Panc1 (cell line): ENCODE results near the gene SIRPA. TPM values are rescaled to one million over a fixed set of nuclear protein-coding genes. Genes with fewer than 3 reads are reported as not detected.

Source experiments
- ATAC-seq: fragments of 200-7000 bp; cut with Tn5 transposase; 2 replicates; pipeline ENCODE4 v1.9.1; 2020; ENCODE audit warnings: mild to moderate bottlenecking, moderate library complexity
- BruUV-seq: library from RNA; stranded (reverse); fragments of 400-500 nt; replicated peaks from 2 replicates; lab custom pipeline; 2021; lab: Mats Ljungman, UMichigan
- CTCF ChIA-PET: fragments of 300-600 bp; sonication (Branson Sonifier 250); formaldehyde crosslinking; loops from one replicate; lab custom pipeline; 2022; ENCODE audit warnings: antibody characterized with exemption; lab: Charles Lee
- POLR2A ChIA-PET: fragments of 300-600 bp; sonication (Branson Sonifier 250); formaldehyde crosslinking; loops from one replicate; lab custom pipeline; 2022; ENCODE audit warnings: antibody characterized with exemption; lab: Charles Lee
- DNase-seq: peaks from one replicate; pipeline ENCODE4 v3.0.0-alpha.2; 2010; ENCODE audit warnings: low read depth, low spot score
- H3K27ac ChIP-seq: 2 replicates; pipeline ENCODE4 v1.5.1; 2011; ENCODE audit warnings: mild to moderate bottlenecking, low read length, inconsistent platforms
- H3K27me3 ChIP-seq: fragments of 200-500 bp; sonication (Bioruptor generic); 2 replicates; pipeline ENCODE4 v1.6.0; 2014; ENCODE audit warnings: low read length, inconsistent platforms; ENCODE audit not compliant: control insufficient read depth, insufficient read depth
- H3K36me3 ChIP-seq: fragments of 200-500 bp; sonication (Bioruptor generic); 2 replicates; pipeline ENCODE4 v1.5.1; 2014; ENCODE audit warnings: inconsistent platforms, mild to moderate bottlenecking, low read length, moderate library complexity; ENCODE audit not compliant: control insufficient read depth, insufficient read depth
- H3K4me1 ChIP-seq: 2 replicates; pipeline ENCODE4 v1.5.1; 2011; ENCODE audit warnings: inconsistent platforms, mild to moderate bottlenecking, low read length, moderate library complexity; ENCODE audit not compliant: control insufficient read depth, insufficient read depth
- H3K4me3 ChIP-seq, 2 experiments: 2 replicates each; pipeline ENCODE4 v1.5.1; 2011 to 2012; ENCODE audit warnings: low read depth in 2 of 2, low read length in 2 of 2, mild to moderate bottlenecking in 2 of 2, inconsistent platforms in 1 of 2, moderate library complexity in 1 of 2
- H3K9me3 ChIP-seq: fragments of 200-500 bp; sonication (Bioruptor generic); 2 replicates; pipeline ENCODE4 v1.5.1; 2014; ENCODE audit warnings: low read depth, mild to moderate bottlenecking, inconsistent platforms, low read length, moderate library complexity; ENCODE audit not compliant: control insufficient read depth, insufficient read depth
- POLR2AphosphoS5 ChIP-seq: IDR thresholded peaks from 2 replicates; pipeline ENCODE4 v1.6.1; 2012; ENCODE audit warnings: mild to moderate bottlenecking, low read depth, low read length, moderate library complexity
- REST ChIP-seq, 2 experiments: IDR thresholded peaks; 2 replicates each; pipeline ENCODE4 v1.6.1; 2011 to 2012; ENCODE audit warnings: low read depth in 2 of 2, control low read depth in 1 of 2, low read length in 1 of 2, mild to moderate bottlenecking in 1 of 2, moderate library complexity in 1 of 2; ENCODE audit not compliant: insufficient read depth in 1 of 2
- SIN3A ChIP-seq: IDR thresholded peaks from 2 replicates; pipeline ENCODE4 v1.6.1; 2012; ENCODE audit warnings: low read depth, mild to moderate bottlenecking, low read length, moderate library complexity, borderline replicate concordance; ENCODE audit not compliant: insufficient read depth
- TCF7L2 ChIP-seq: IDR thresholded peaks from 2 replicates; pipeline ENCODE4 v1.6.1; 2011; ENCODE audit warnings: mild to moderate bottlenecking, low read depth, low read length, inconsistent platforms
- in situ Hi-C: cut with HindIII; loops from 2 replicates; pipeline ENCODE4 v1.10.0; 2016; ENCODE audit warnings: low sequenced_read_pairs, low pct_unique_long_range_greater_than_20kb
- intact Hi-C: fragments of 100-400 bp; cut with micrococcal nuclease; formaldehyde crosslinking; loops from one replicate; pipeline ENCODE4 v1.10.0; 2022; ENCODE audit not compliant: unreplicated experiment
- total RNA-seq: library from RNA; stranded (reverse); gene quantifications from one replicate; pipeline ENCODE4 v1.2.1, GENCODE V29; 2021; ENCODE audit not compliant: unreplicated experiment
- TF ChIP-seq, protein P1 (sequence below): fragments of 450-650 bp; IDR thresholded peaks from 2 replicates; pipeline ENCODE4 v1.5.1; 2017; ENCODE audit warnings: mild to moderate bottlenecking

Gene SIRPA
- total RNA-seq, 1 experiment from 2014 or later = 2.4 TPM

- no peak for DNase-seq
- ChIA-PET POLR2A (no interaction called here), CTCF (no interaction called here)
- no TSS peak for BruUV-seq
- Histone ChIP-seq H3K4me1 (no peaks in the 10 kb centered on the region), H3K36me3 (no peaks in the 10 kb centered on the region), H3K4me3 (no peak overlapping the region), H3K27me3 (peaks cover 25% of the 10 kb centered on the region), H3K9me3 (no peaks in the 10 kb centered on the region), H3K27ac (no peak overlapping the region)
- intact Hi-C loops = no loop called here
- TF ChIP-seq TCF7L2 (no peak), POLR2AphosphoS5 (no peak), REST (IDR thresholded peaks at IDR 0.05; ENCODE audit: insufficient read depth in 1 of 2, low read depth in 2 of 2, low read length in 1 of 2) (no peak), SIN3A (no peak)
- TF ChIP-seq, protein P1, sequence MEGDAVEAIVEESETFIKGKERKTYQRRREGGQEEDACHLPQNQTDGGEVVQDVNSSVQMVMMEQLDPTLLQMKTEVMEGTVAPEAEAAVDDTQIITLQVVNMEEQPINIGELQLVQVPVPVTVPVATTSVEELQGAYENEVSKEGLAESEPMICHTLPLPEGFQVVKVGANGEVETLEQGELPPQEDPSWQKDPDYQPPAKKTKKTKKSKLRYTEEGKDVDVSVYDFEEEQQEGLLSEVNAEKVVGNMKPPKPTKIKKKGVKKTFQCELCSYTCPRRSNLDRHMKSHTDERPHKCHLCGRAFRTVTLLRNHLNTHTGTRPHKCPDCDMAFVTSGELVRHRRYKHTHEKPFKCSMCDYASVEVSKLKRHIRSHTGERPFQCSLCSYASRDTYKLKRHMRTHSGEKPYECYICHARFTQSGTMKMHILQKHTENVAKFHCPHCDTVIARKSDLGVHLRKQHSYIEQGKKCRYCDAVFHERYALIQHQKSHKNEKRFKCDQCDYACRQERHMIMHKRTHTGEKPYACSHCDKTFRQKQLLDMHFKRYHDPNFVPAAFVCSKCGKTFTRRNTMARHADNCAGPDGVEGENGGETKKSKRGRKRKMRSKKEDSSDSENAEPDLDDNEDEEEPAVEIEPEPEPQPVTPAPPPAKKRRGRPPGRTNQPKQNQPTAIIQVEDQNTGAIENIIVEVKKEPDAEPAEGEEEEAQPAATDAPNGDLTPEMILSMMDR = no peak
- ATAC-seq = no peak
- in situ Hi-C loops = no loop called here
These were observed 80.1 kb downstream of the SIRPA start for GRCh38 chr20:1975291-1975690.

DNA sequence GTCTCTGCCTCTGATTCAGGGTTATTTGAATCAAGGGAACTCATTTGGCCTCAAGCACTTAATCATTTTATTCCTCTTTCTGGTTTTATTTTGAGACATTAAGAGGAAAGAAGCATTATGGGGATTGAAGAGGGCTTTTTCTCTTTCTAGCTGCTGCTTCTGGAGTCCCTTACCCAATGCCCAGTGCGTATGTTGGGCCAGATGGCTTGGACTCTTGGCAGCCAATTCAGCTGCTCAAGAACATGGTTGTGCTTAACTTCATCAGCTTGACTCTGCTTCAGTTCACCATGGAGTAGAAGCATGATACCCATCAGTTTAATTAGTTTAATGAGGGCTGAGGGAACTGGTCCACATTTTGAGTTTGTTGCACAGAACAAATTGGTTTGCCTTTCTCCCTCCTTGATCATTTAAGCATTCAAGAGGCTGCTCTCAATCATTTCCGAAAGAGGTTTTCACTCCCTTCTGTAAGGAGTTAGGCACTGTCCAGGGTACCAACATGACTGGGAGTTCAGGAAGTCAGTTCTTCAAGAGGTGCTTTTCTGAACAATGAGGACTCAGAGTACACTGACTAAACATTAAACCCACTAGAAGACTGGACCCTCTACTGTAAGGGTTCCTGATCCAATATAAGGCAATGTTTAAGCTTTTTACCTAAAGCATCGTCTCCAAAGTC lies 84.0 kb downstream of the SIRPA start:
- ATAC-seq = no peak
- Histone ChIP-seq H3K27ac (no peak overlapping the region), H3K27me3 (peaks cover 12% of the 10 kb centered on the region), H3K4me1 (no peaks in the 10 kb centered on the region), H3K4me3 (no peak overlapping the region), H3K9me3 (no peaks in the 10 kb centered on the region), H3K36me3 (no peaks in the 10 kb centered on the region)
- TF ChIP-seq POLR2AphosphoS5 (no peak), REST (IDR thresholded peaks at IDR 0.05; ENCODE audit: insufficient read depth in 1 of 2, low read depth in 2 of 2, low read length in 1 of 2) (peak; percentile 56 to 70; a peak in 2 of 4 replicates), SIN3A (no peak), TCF7L2 (no peak)
- intact Hi-C loops (no loop called here), in situ Hi-C loops (no loop called here)
- no TSS peak for BruUV-seq
- ChIA-PET CTCF (no interaction called here), POLR2A (no interaction called here)
- no peak for DNase-seq
